IMR-90 (cell line): Measurements from ENCODE around the gene PTRH2. TPM values are rescaled to one million over a fixed set of nuclear protein-coding genes. Genes with fewer than 3 reads are reported as not detected.

Experiments used
- ATAC-seq: fragments of 200-7000 bp; cut with Tn5 transposase; 2 replicates; pipeline ENCODE4 v1.9.1; 2020; ENCODE audit warnings: low read depth, mild to moderate bottlenecking, moderate library complexity
- Bru-seq: library from RNA; stranded (reverse); fragments of 400-500 nt; gene quantifications from one replicate; lab custom pipeline; 2021; lab: Mats Ljungman, UMichigan
- BruChase-seq, 2 experiments: library from RNA; stranded (reverse); fragments of 400-500 nt; gene quantifications; one replicate each; lab custom pipeline; 2021; lab: Mats Ljungman, UMichigan
- BruUV-seq: library from RNA; stranded (reverse); fragments of 400-500 nt; replicated peaks from 2 replicates; lab custom pipeline; 2021; lab: Mats Ljungman, UMichigan
- CTCF ChIA-PET: fragments of 300-600 bp; formaldehyde crosslinking; extraction: SDS; loops from one replicate; lab custom pipeline; 2021; ENCODE audit warnings: antibody characterized with exemption; lab: Yijun Ruan, JAX
- POLR2A ChIA-PET: fragments of 300-600 bp; sonication (Branson Sonifier 250); formaldehyde crosslinking; loops from one replicate; lab custom pipeline; 2022; ENCODE audit warnings: antibody characterized with exemption; ENCODE audit not compliant: unreplicated experiment; lab: Charles Lee
- DNase-seq: peaks from one replicate; pipeline ENCODE4 v3.0.0; 2013
- H2AFZ ChIP-seq: replicated peaks from 2 replicates; pipeline ENCODE3; 2013; ENCODE audit warnings: low read length, mild to moderate bottlenecking; ENCODE audit not compliant: poor library complexity
- H2AK5ac ChIP-seq: 2 replicates; pipeline ENCODE4 v1.6.1; 2013; ENCODE audit warnings: low read depth, low read length, inconsistent platforms
- H2AK9ac ChIP-seq: replicated peaks from 2 replicates; pipeline ENCODE3; 2013; ENCODE audit warnings: mild to moderate bottlenecking, low read depth, low read length, moderate library complexity; ENCODE audit not compliant: poor library complexity
- H2BK120ac ChIP-seq: 2 replicates; pipeline ENCODE4 v1.6.1; 2013; ENCODE audit warnings: low read depth, low read length, inconsistent platforms
- H2BK15ac ChIP-seq: 3 replicates; pipeline ENCODE4 v1.6.1; 2013; ENCODE audit warnings: low read depth, low read length, inconsistent platforms
- H2BK20ac ChIP-seq: 2 replicates; pipeline ENCODE4 v1.6.1; 2013; ENCODE audit warnings: low read depth, mild to moderate bottlenecking, inconsistent platforms, low read length, moderate library complexity
- H2BK5ac ChIP-seq: 2 replicates; pipeline ENCODE4 v1.6.1; 2013; ENCODE audit warnings: mild to moderate bottlenecking, low read depth, low read length, inconsistent platforms; ENCODE audit not compliant: poor library complexity, severe bottlenecking
- H3K14ac ChIP-seq: replicated peaks from 2 replicates; pipeline ENCODE4 v1.6.1; 2013; ENCODE audit warnings: low read depth, low read length, inconsistent platforms
- H3K18ac ChIP-seq: 2 replicates; pipeline ENCODE4 v1.6.1; 2013; ENCODE audit warnings: low read depth, low read length, control low read depth
- H3K23ac ChIP-seq: 2 replicates; pipeline ENCODE4 v1.6.1; 2013; ENCODE audit warnings: low read depth, low read length, inconsistent platforms
- H3K27ac ChIP-seq: 2 replicates; pipeline ENCODE4 v1.5.1; 2013; ENCODE audit warnings: mild to moderate bottlenecking, control low read depth, low read length; ENCODE audit not compliant: insufficient read depth
- H3K27me3 ChIP-seq: 2 replicates; pipeline ENCODE4 v1.6.1; 2013; ENCODE audit warnings: low read length; ENCODE audit not compliant: control insufficient read depth, insufficient read depth
- H3K36me3 ChIP-seq: 2 replicates; pipeline ENCODE4 v1.6.1; 2013; ENCODE audit warnings: low read length, mixed read lengths; ENCODE audit not compliant: control insufficient read depth, insufficient read depth
- H3K4ac ChIP-seq: 2 replicates; pipeline ENCODE4 v1.6.1; 2013; ENCODE audit warnings: low read depth, low read length, inconsistent platforms
- H3K4me1 ChIP-seq: 2 replicates; pipeline ENCODE4 v1.6.1; 2013; ENCODE audit warnings: low read length, mixed read lengths; ENCODE audit not compliant: control insufficient read depth, insufficient read depth
- H3K4me2 ChIP-seq: 2 replicates; pipeline ENCODE4 v1.6.1; 2013; ENCODE audit warnings: low read depth, mild to moderate bottlenecking, control low read depth, low read length, moderate library complexity
- H3K4me3 ChIP-seq: 2 replicates; pipeline ENCODE4 v1.5.1; 2013; ENCODE audit warnings: low read depth, mild to moderate bottlenecking, control low read depth, low read length, moderate library complexity; ENCODE audit not compliant: insufficient read depth
- H3K56ac ChIP-seq: 2 replicates; pipeline ENCODE4 v1.6.1; 2013; ENCODE audit warnings: low read length, inconsistent platforms; ENCODE audit not compliant: insufficient read depth; ENCODE audit errors: extremely low read depth
- H3K79me1 ChIP-seq, 2 experiments: 2 replicates each; pipeline ENCODE4 v1.6.1; 2013; ENCODE audit warnings: low read length in 2 of 2, inconsistent platforms in 1 of 2, low read depth in 1 of 2
- H3K9ac ChIP-seq: 2 replicates; pipeline ENCODE4 v1.6.1; 2013; ENCODE audit warnings: low read depth, low read length, control low read depth
- H3K9me1 ChIP-seq: 2 replicates; pipeline ENCODE4 v1.6.1; 2013; ENCODE audit warnings: low read length, inconsistent platforms; ENCODE audit not compliant: insufficient read depth
- H3K9me3 ChIP-seq: 2 replicates; pipeline ENCODE4 v1.6.1; 2013; ENCODE audit warnings: low read length; ENCODE audit not compliant: control insufficient read depth, insufficient read depth
- H4K20me1 ChIP-seq: 2 replicates; pipeline ENCODE4 v1.6.1; 2013; ENCODE audit warnings: low read length, inconsistent platforms; ENCODE audit not compliant: insufficient read depth
- H4K5ac ChIP-seq: 2 replicates; pipeline ENCODE4 v1.6.1; 2013; ENCODE audit warnings: mild to moderate bottlenecking, low read depth, low read length, control low read depth
- H4K8ac ChIP-seq, 2 experiments: 2 replicates each; pipeline ENCODE4 v1.6.1; 2013; ENCODE audit warnings: low read depth in 2 of 2, low read length in 2 of 2, control low read depth in 1 of 2, inconsistent platforms in 1 of 2
- H4K91ac ChIP-seq: 2 replicates; pipeline ENCODE4 v1.6.1; 2013; ENCODE audit warnings: low read depth, low read length, inconsistent platforms; ENCODE audit not compliant: insufficient read depth
- BHLHE40 ChIP-seq: fragments of 150-350 bp; IDR thresholded peaks from 2 replicates; pipeline ENCODE4 v1.6.1; 2016; ENCODE audit warnings: mild to moderate bottlenecking, low read depth, low read length
- CTCF ChIP-seq: conservative IDR thresholded peaks from 2 replicates; pipeline ENCODE4 v1.5.1; 2012; ENCODE audit warnings: mild to moderate bottlenecking, low read depth, low read length, improper control_type of control experiment
- ELK1 ChIP-seq: fragments of 150-350 bp; IDR thresholded peaks from 2 replicates; pipeline ENCODE4 v1.6.1; 2016; ENCODE audit warnings: low read depth, mild to moderate bottlenecking, low read length, moderate library complexity, borderline replicate concordance
- FOS ChIP-seq: fragments of 150-350 bp; IDR thresholded peaks from 2 replicates; pipeline ENCODE4 v1.6.1; 2016; ENCODE audit warnings: low read depth, low read length
- MXI1 ChIP-seq: IDR thresholded peaks from 2 replicates; pipeline ENCODE4 v1.6.1; 2012; ENCODE audit warnings: low read depth, mild to moderate bottlenecking, low read length, moderate library complexity, borderline replicate concordance
- NFE2L2 ChIP-seq: fragments of 150-350 bp; IDR thresholded peaks from 2 replicates; pipeline ENCODE4 v1.6.1; 2016; ENCODE audit warnings: low read depth, mild to moderate bottlenecking, low read length
- RFX5 ChIP-seq: IDR thresholded peaks from 2 replicates; pipeline ENCODE4 v1.8.0; 2012; ENCODE audit warnings: low read depth, mild to moderate bottlenecking, low read length, moderate library complexity
- SMC3 ChIP-seq: fragments of 150-350 bp; IDR thresholded peaks from 2 replicates; pipeline ENCODE4 v1.6.1; 2016; ENCODE audit warnings: low read depth, mild to moderate bottlenecking, antibody characterized with exemption, low read length, moderate library complexity
- WGBS, 2 experiments: methylation state at CpG; one replicate each; pipeline versions ENCODE4 v1.1.5 to v1.1.7; 2013; ENCODE audit warnings: missing lambda C conversion rate in 2 of 2; ENCODE audit not compliant: insufficient read length in 1 of 2; ENCODE audit errors: extremely low coverage in 2 of 2; 5-methylcytosine and 5-hydroxymethylcytosine counted together
- dilution Hi-C: fragments of 300-500 bp; cut with HindIII; formaldehyde crosslinking; loops from one replicate; pipeline ENCODE4 v1.14.3; 2018; ENCODE audit warnings: low sequenced_read_pairs; ENCODE audit not compliant: unreplicated experiment
- in situ Hi-C: fragments of 300-500 bp; cut with MboI; formaldehyde crosslinking; loops from 3 replicates; pipeline ENCODE4 v1.14.3; 2019; ENCODE audit warnings: low sequenced_read_pairs, inconsistent platforms, mixed read lengths
- intact Hi-C: fragments of 100-400 bp; cut with micrococcal nuclease; formaldehyde crosslinking; loops from 2 replicates; pipeline ENCODE4 v1.10.0; 2022
- long read RNA-seq: library from polyadenylated mRNA; unstranded; transcript quantifications from one replicate; pipeline ENCODE4 v2.0.0, GENCODE V29; 2021; ENCODE audit not compliant: unreplicated experiment
- polyA plus RNA-seq, 3 experiments: library from polyadenylated mRNA; depleted of rRNA; stranded (reverse); fragments of >200 nt; gene quantifications; 2 replicates each; pipeline ENCODE4 v1.2.3, GENCODE V29; 2012; ENCODE audit warnings: low replicate concordance in 1 of 3
- total RNA-seq: library from RNA; depleted of rRNA; stranded (reverse); fragments of >200 nt; gene quantifications from 2 replicates; pipeline ENCODE4 v1.2.3, GENCODE V29; 2012; rRNA removed
- TF ChIP-seq, protein P1 (sequence below): fragments of 150-350 bp; IDR thresholded peaks from 2 replicates; pipeline ENCODE4 v1.6.1; 2017; ENCODE audit warnings: mild to moderate bottlenecking, antibody characterized with exemption, low read length, low read depth

PTRH2 gene
- total RNA-seq (24.9 and 41.7 TPM in 2 replicates), polyA plus RNA-seq (2012; rRNA removed) (45.7 and 49.7 TPM in 2 replicates), Bru-seq, nascent RNA (percentile 93 among the genes with signal in this experiment), BruChase-seq, experiment 1, labeled RNA remaining after a 6-hour chase (percentile 86 among the genes with signal in this experiment), BruChase-seq, experiment 2, labeled RNA remaining after a 2-hour chase (percentile 82 among the genes with signal in this experiment)
- 16.5 and 31.5 TPM in 2 replicates for polyA plus RNA-seq (2012; cell fraction: cytosol; rRNA removed)
- 4.6 and 33.1 TPM in 2 replicates for polyA plus RNA-seq (2012; cell fraction: nucleus; rRNA removed; ENCODE audit: low replicate concordance)
- long read RNA-seq, transcript PTRH2-201 (2 exons, 901 nt): major isoform, 21 of 28 reads
- long read RNA-seq, partial matches to known transcripts: 0 of 28 reads
- long read RNA-seq, other reads (novel, unspliced or antisense): 6 of 28 reads

- Histone ChIP-seq H3K27ac (peak within 1 kb of the TSS; percentile 81), H2BK120ac (peak within 1 kb of the TSS; percentile 22; the same call in 1 of the 2 replicates), H3K4me2 (peak within 1 kb of the TSS; percentile 98), H3K56ac (peak within 1 kb of the TSS; percentile 82), H3K14ac (peak within 1 kb of the TSS; percentile 95), H3K79me1 (peaks cover 7 to 32% of the 10 kb centered on the region in 2 experiments; a peak in 3 of 4 replicates), H3K4me1 (no peaks in the 10 kb centered on the region), H4K5ac (peak within 1 kb of the TSS; percentile 51), H3K9me1 (no peaks in the 10 kb centered on the region), H4K91ac (peak within 1 kb of the TSS; percentile 59), H2BK20ac (no peak within 1 kb of the TSS), H2AK9ac (peak within 1 kb of the TSS; percentile 99), H2BK5ac (peak within 1 kb of the TSS; percentile 67), H2BK15ac (peak within 1 kb of the TSS; percentile 26; the same call in 1 of the 3 replicates), H3K9ac (peak within 1 kb of the TSS; percentile 90), H4K8ac (peak within 1 kb of the TSS; percentile 67 to 94), H3K36me3 (no peaks in the 10 kb centered on the region), H3K4ac (peak within 1 kb of the TSS; percentile 75), H2AK5ac (peak within 1 kb of the TSS; percentile 82), H3K18ac (peak within 1 kb of the TSS; percentile 16; the same call in 1 of the 2 replicates), H3K4me3 (peak within 1 kb of the TSS; percentile 68), H3K27me3 (no peaks in the 10 kb centered on the region), H3K9me3 (no peaks in the 10 kb centered on the region), H3K23ac (peak within 1 kb of the TSS; percentile 86), H4K20me1 (peaks cover 33% of the 10 kb centered on the region), H2AFZ (peak within 1 kb of the TSS; percentile 92)
- ATAC-seq (peak; percentile 97), DNase-seq (peak; percentile 100)
- in situ Hi-C loops (no loop called here), dilution Hi-C loops (no loop called here), intact Hi-C loops (loop anchor here (2.0 to 5.0 kb wide), 2 partner anchors 135 to 151 kb away; no protein-coding TSS in a partner anchor)
- POLR2A ChIA-PET: interaction anchor here (0.6 to 1.4 kb wide), 3 partner anchors 20 to 88 kb away, joined by 3 to 4 read pairs (median 3); no protein-coding TSS in a partner anchor
- BruUV-seq: no TSS peak
- CTCF ChIA-PET: no interaction called here
- WGBS, 2 experiments: 0% methylated on average over 12 of the region's 45 CpGs; no CpG with 5 or more reads in 1 of the 2 experiments
- TF ChIP-seq BHLHE40 (peak; percentile 92), MXI1 (peak; percentile 98), FOS (no peak), NFE2L2 (peak; percentile 65; the same call in 1 of the 2 replicates), RFX5 (no peak; the same call in 1 of the 2 replicates), CTCF (no peak), ELK1 (no peak), SMC3 (no peak)
- TF ChIP-seq, protein P1, sequence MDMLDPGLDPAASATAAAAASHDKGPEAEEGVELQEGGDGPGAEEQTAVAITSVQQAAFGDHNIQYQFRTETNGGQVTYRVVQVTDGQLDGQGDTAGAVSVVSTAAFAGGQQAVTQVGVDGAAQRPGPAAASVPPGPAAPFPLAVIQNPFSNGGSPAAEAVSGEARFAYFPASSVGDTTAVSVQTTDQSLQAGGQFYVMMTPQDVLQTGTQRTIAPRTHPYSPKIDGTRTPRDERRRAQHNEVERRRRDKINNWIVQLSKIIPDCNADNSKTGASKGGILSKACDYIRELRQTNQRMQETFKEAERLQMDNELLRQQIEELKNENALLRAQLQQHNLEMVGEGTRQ: peak; percentile 37; the same call in 1 of the 2 replicates
Observed at GRCh38 chr17:59707149-59707970, at the start of gene PTRH2, which contains the start of gene VMP1. PTRH2 (minus strand) TSS chr17:59707430; CDS start chr17:59697978, 9,452 bp downstream. VMP1 (plus strand) TSS chr17:59707654; CDS start chr17:59731447, 23,793 bp downstream.
